ENCODE results near the gene CD300LG. TPM values are rescaled to one million over a fixed set of nuclear protein-coding genes. Genes with fewer than 3 reads are reported as not detected.
"Not testable (repeated sequence)": the region's sequence is repeated elsewhere in the genome, so short reads cannot be mapped to it uniquely, and the experiment has no call there.

Gene CD300LG
- total RNA-seq, 1 experiment from 2014 or later, result not detected

- no peaks in the 10 kb centered on the region for H3K9me3 ChIP-seq (ENCODE audit: control insufficient read depth in 1 of 2, insufficient read depth in 1 of 2, low read depth in 1 of 2, low read length in 2 of 2)
- H3K9me2 ChIP-seq (ENCODE audit: insufficient read depth), result no peaks in the 10 kb centered on the region; the same call in 1 of the 2 replicates
- H4K20me1 ChIP-seq (ENCODE audit: insufficient read depth), result no peaks in the 10 kb centered on the region
- TF ChIP-seq ATF3 (IDR thresholded peaks at IDR 0.05), result no peak
- no peak for TF ChIP-seq ZNF274 (IDR thresholded peaks at IDR 0.05; ENCODE audit: low read depth, low read length)
- TF ChIP-seq SIN3A (IDR thresholded peaks at IDR 0.05; ENCODE audit: low read depth), result no peak
- no peak for TF ChIP-seq YY1 (IDR thresholded peaks at IDR 0.05; ENCODE audit: extremely low read depth, insufficient replicate concordance, low read depth, low read length)
- TF ChIP-seq ELF1 (IDR thresholded peaks at IDR 0.05; ENCODE audit: borderline replicate concordance, low read depth), result no peak
- no peak for TF ChIP-seq CEBPB (IDR thresholded peaks at IDR 0.05; ENCODE audit: low read depth)
- TF ChIP-seq JUND (IDR thresholded peaks at IDR 0.05), result no peak
- H2AFZ ChIP-seq (ENCODE audit: low read depth, low read length, poor library complexity, severe bottlenecking), result no peak overlapping the region
- ChIA-PET RAD21 (ENCODE audit: low non-redundant PET in 1 of 2, low total read pairs in 2 of 2, uncharacterized antibody in 2 of 2, unreplicated experiment in 2 of 2) (no interaction called here), CTCF (interaction anchor here (1.2 to 2.4 kb wide), 2 partner anchors 12 to 14 kb away, joined by 4 to 6 read pairs; no protein-coding TSS in a partner anchor), POLR2A (no interaction called here)
- no peaks in the 10 kb centered on the region for H3K27me3 ChIP-seq (ENCODE audit: insufficient read depth, low read length)
- no TSS peak for BruUV-seq (replicated peaks)
- peaks cover 0 to under 1% of the 10 kb centered on the region in 2 experiments; a peak in 1 of 4 replicates for H3K4me1 ChIP-seq (ENCODE audit: control insufficient read depth in 1 of 2, insufficient read depth in 2 of 2, low read length in 2 of 2)
- intact Hi-C loops (cut with micrococcal nuclease), result no loop called here
- no peaks in the 10 kb centered on the region for H3K36me3 ChIP-seq (ENCODE audit: control insufficient read depth in 1 of 2, insufficient read depth in 2 of 2, low read length in 2 of 2)
- no peak overlapping the region for H3K27ac ChIP-seq (ENCODE audit: low read depth, low read length)
- no peaks in the 10 kb centered on the region for H3K79me2 ChIP-seq (ENCODE audit: insufficient read depth, low read length)
- no peak for DNase-seq (ENCODE audit: low read depth, low spot score)
- H3K4me3 ChIP-seq (replicated peaks in 1 of 2; ENCODE audit: low read depth in 1 of 2, low read length in 2 of 2), result no peak overlapping the region
- no peak overlapping the region for H3K4me2 ChIP-seq (ENCODE audit: low read length)
- no peak for ATAC-seq
- no peak overlapping the region for H3K9ac ChIP-seq (ENCODE audit: low read length)
Observed at GRCh38 chr17:43892647-43892952, 45.6 kb downstream of the CD300LG start.

GRCh38 chr17:43894494-43894893 is 47.5 kb downstream of the CD300LG start:
- POLR2A ChIA-PET; H3K79me2 ChIP-seq (ENCODE audit: insufficient read depth, low read length); H3K9me3 ChIP-seq (ENCODE audit: control insufficient read depth in 1 of 2, insufficient read depth in 1 of 2, low read depth in 1 of 2, low read length in 2 of 2); H4K20me1 ChIP-seq (ENCODE audit: insufficient read depth); H3K9me2 ChIP-seq (ENCODE audit: insufficient read depth); H3K9ac ChIP-seq (ENCODE audit: low read length); H3K27me3 ChIP-seq (ENCODE audit: insufficient read depth, low read length); DNase-seq (ENCODE audit: low read depth, low spot score); intact Hi-C loops (cut with micrococcal nuclease); BruUV-seq (replicated peaks); RAD21 ChIA-PET (ENCODE audit: low non-redundant PET in 1 of 2, low total read pairs in 2 of 2, uncharacterized antibody in 2 of 2, unreplicated experiment in 2 of 2); H2AFZ ChIP-seq (ENCODE audit: low read depth, low read length, poor library complexity, severe bottlenecking); H3K4me2 ChIP-seq (ENCODE audit: low read length); ATAC-seq; H3K4me3 ChIP-seq (replicated peaks in 1 of 2; ENCODE audit: low read depth in 1 of 2, low read length in 2 of 2); H3K27ac ChIP-seq (ENCODE audit: low read depth, low read length); H3K36me3 ChIP-seq (ENCODE audit: control insufficient read depth in 1 of 2, insufficient read depth in 2 of 2, low read length in 2 of 2): not testable (repeated sequence)
- CTCF ChIA-PET, result interaction anchor here (0.8 to 1.3 kb wide), 2 partner anchors 16 kb away, joined by 3 read pairs; no protein-coding TSS in a partner anchor
- peaks cover 12 to 15% of the 10 kb centered on the region in 2 experiments; a peak in 2 of 4 replicates for H3K4me1 ChIP-seq (ENCODE audit: control insufficient read depth in 1 of 2, insufficient read depth in 2 of 2, low read length in 2 of 2)
